H9 (cell line): Measurements from ENCODE around the gene SLC35A2. TPM values are rescaled to one million over a fixed set of nuclear protein-coding genes. Genes with fewer than 3 reads are reported as not detected.

Experiments used
- DNase-seq: peaks from one replicate; pipeline ENCODE4 v3.0.0-alpha.2; 2017
- H2AFZ ChIP-seq: one replicate; pipeline ENCODE4 v1.6.1; 2013; ENCODE audit warnings: mild to moderate bottlenecking, low read length, control low read depth, moderate library complexity
- H2AK5ac ChIP-seq: 2 replicates; pipeline ENCODE4 v1.6.1; 2013; ENCODE audit warnings: low read length, control low read depth, mixed read lengths; ENCODE audit not compliant: insufficient read length
- H2BK120ac ChIP-seq: one replicate; pipeline ENCODE4 v1.6.1; 2013; ENCODE audit warnings: low read depth, mild to moderate bottlenecking, low read length, control low read depth, inconsistent platforms; ENCODE audit not compliant: poor library complexity, severe bottlenecking
- H2BK12ac ChIP-seq: 2 replicates; pipeline ENCODE4 v1.6.1; 2013; ENCODE audit warnings: low read length, control low read depth, mixed read lengths, low read depth; ENCODE audit not compliant: insufficient read length
- H2BK15ac ChIP-seq: 2 replicates; pipeline ENCODE4 v1.6.1; 2013; ENCODE audit warnings: low read depth, low read length, control low read depth
- H2BK20ac ChIP-seq: one replicate; pipeline ENCODE4 v1.6.1; 2013; ENCODE audit warnings: low read depth, mild to moderate bottlenecking, low read length, control low read depth, inconsistent platforms; ENCODE audit not compliant: poor library complexity, severe bottlenecking
- H2BK5ac ChIP-seq: 2 replicates; pipeline ENCODE4 v1.6.1; 2013; ENCODE audit warnings: low read length, control low read depth, mixed read lengths; ENCODE audit not compliant: insufficient read length
- H3K14ac ChIP-seq: 2 replicates; pipeline ENCODE4 v1.6.1; 2013; ENCODE audit warnings: low read length, control low read depth; ENCODE audit not compliant: insufficient read depth
- H3K18ac ChIP-seq: 2 replicates; pipeline ENCODE4 v1.6.1; 2013; ENCODE audit warnings: low read depth, mild to moderate bottlenecking, mixed read lengths, low read length, control low read depth; ENCODE audit not compliant: insufficient read length
- H3K23ac ChIP-seq: 2 replicates; pipeline ENCODE4 v1.6.1; 2013; ENCODE audit warnings: low read length, control low read depth, mixed read lengths, low read depth; ENCODE audit not compliant: insufficient read length
- H3K23me2 ChIP-seq: 2 replicates; pipeline ENCODE4 v1.6.1; 2013; ENCODE audit warnings: low read depth, mild to moderate bottlenecking, mixed read lengths, low read length, control low read depth; ENCODE audit not compliant: insufficient read length, poor library complexity, severe bottlenecking
- H3K27ac ChIP-seq: 2 replicates; pipeline ENCODE4 v1.5.1; 2013; ENCODE audit warnings: low read length, control low read depth, mixed read lengths, low read depth; ENCODE audit not compliant: insufficient read length
- H3K27me3 ChIP-seq: 2 replicates; pipeline ENCODE4 v1.6.1; 2013; ENCODE audit warnings: low read length, control low read depth, inconsistent platforms; ENCODE audit not compliant: insufficient read depth
- H3K4ac ChIP-seq: 2 replicates; pipeline ENCODE4 v1.6.1; 2013; ENCODE audit warnings: low read depth, mild to moderate bottlenecking, control low read depth, inconsistent platforms, low read length, moderate library complexity
- H3K4me1 ChIP-seq: 2 replicates; pipeline ENCODE4 v1.6.1; 2013; ENCODE audit warnings: low read length, control low read depth, inconsistent platforms; ENCODE audit not compliant: insufficient read depth
- H3K4me2 ChIP-seq: 2 replicates; pipeline ENCODE4 v1.6.1; 2013; ENCODE audit warnings: low read length, control low read depth, mixed read lengths; ENCODE audit not compliant: insufficient read length, insufficient read depth
- H3K56ac ChIP-seq: 2 replicates; pipeline ENCODE4 v1.6.1; 2013; ENCODE audit warnings: low read depth, mild to moderate bottlenecking, mixed read lengths, low read length, control low read depth; ENCODE audit not compliant: insufficient read length
- H3K79me1 ChIP-seq: 2 replicates; pipeline ENCODE4 v1.6.1; 2013; ENCODE audit warnings: low read depth, mild to moderate bottlenecking, moderate library complexity, low read length, control low read depth, inconsistent platforms; ENCODE audit not compliant: insufficient read depth, poor library complexity, severe bottlenecking
- H3K79me2 ChIP-seq: 2 replicates; pipeline ENCODE4 v1.6.1; 2013; ENCODE audit warnings: low read length, control low read depth, inconsistent platforms; ENCODE audit not compliant: insufficient read depth
- H3K9ac ChIP-seq: 2 replicates; pipeline ENCODE4 v1.6.1; 2013; ENCODE audit warnings: low read length, control low read depth, mixed read lengths; ENCODE audit not compliant: insufficient read length; ENCODE audit errors: extremely low read depth
- H3K9me3 ChIP-seq: one replicate; pipeline ENCODE4 v1.6.1; 2013; ENCODE audit warnings: low read depth, low read length, inconsistent platforms; ENCODE audit not compliant: control insufficient read depth
- H3T11ph ChIP-seq: one replicate; pipeline ENCODE4 v1.6.1; 2013; ENCODE audit warnings: mild to moderate bottlenecking, low read length, control low read depth, inconsistent platforms
- H4K20me1 ChIP-seq: one replicate; pipeline ENCODE4 v1.6.1; 2013; ENCODE audit not compliant: control insufficient read depth, insufficient read length, insufficient read depth
- H4K5ac ChIP-seq: 2 replicates; pipeline ENCODE4 v1.6.1; 2013; ENCODE audit warnings: low read depth, mild to moderate bottlenecking, mixed read lengths, low read length, control low read depth; ENCODE audit not compliant: insufficient read length
- H4K8ac ChIP-seq: replicated peaks from 2 replicates; pipeline ENCODE4 v1.6.1; 2013; ENCODE audit warnings: low read length, control low read depth, mixed read lengths, low read depth; ENCODE audit not compliant: insufficient read length
- H4K91ac ChIP-seq: 2 replicates; pipeline ENCODE4 v1.6.1; 2013; ENCODE audit warnings: low read depth, mild to moderate bottlenecking, moderate library complexity, mixed read lengths, low read length, control low read depth; ENCODE audit not compliant: insufficient read length
- H3K27ac Mint-ChIP-seq, 3 experiments: 2 replicates in 2 of 3; 3 replicates in 1 of 3; pipeline ENCODE4 v1.8.0; 2020 to 2021; ENCODE audit warnings: mixed read lengths in 3 of 3, mild to moderate bottlenecking in 1 of 3, moderate library complexity in 1 of 3
- H3K27me3 Mint-ChIP-seq: 2 replicates; pipeline ENCODE4 v1.8.0; 2021; ENCODE audit warnings: low read depth, mild to moderate bottlenecking, moderate library complexity, mixed read lengths
- H3K36me3 Mint-ChIP-seq, 3 experiments: 2 replicates in 2 of 3; 3 replicates in 1 of 3; pipeline ENCODE4 v1.8.0; 2020 to 2021; ENCODE audit warnings: low read depth in 3 of 3, mixed read lengths in 3 of 3; ENCODE audit not compliant: insufficient read depth in 1 of 3
- H3K4me1 Mint-ChIP-seq, 2 experiments: 2 replicates each; pipeline ENCODE4 v1.8.0; 2020; ENCODE audit warnings: mixed read lengths in 2 of 2
- H3K4me3 Mint-ChIP-seq, 2 experiments: 2 replicates in 1 of 2; 3 replicates in 1 of 2; pipeline ENCODE4 v1.8.0; 2020 to 2021; ENCODE audit warnings: mild to moderate bottlenecking in 2 of 2, mixed read lengths in 2 of 2, moderate library complexity in 1 of 2
- H3K9me3 Mint-ChIP-seq, 2 experiments: 2 replicates in 1 of 2; 3 replicates in 1 of 2; pipeline ENCODE4 v1.8.0; 2020; ENCODE audit warnings: mild to moderate bottlenecking in 2 of 2, mixed read lengths in 2 of 2, moderate library complexity in 1 of 2
- CTCF ChIP-seq: fragments of 200-600 bp; sonication (generic); conservative IDR thresholded peaks from 3 replicates; pipeline ENCODE4 v1.8.0; 2021; ENCODE audit warnings: antibody characterized with exemption, mild to moderate bottlenecking
- WGBS: extraction: QIAGEN DNeasy Blood & Tissue Kit; methylation state at CpG from one replicate; pipeline ENCODE4 v1.1.7; 2013; ENCODE audit warnings: missing lambda C conversion rate, low lambda C conversion rate, mixed read lengths; ENCODE audit not compliant: insufficient read length; ENCODE audit errors: extremely low coverage; 5-methylcytosine and 5-hydroxymethylcytosine counted together
- total RNA-seq: library from RNA; stranded (reverse); gene quantifications from 2 replicates; pipeline ENCODE4 v1.2.1, GENCODE V29; 2021

Gene SLC35A2
- total RNA-seq, 1 experiment from 2014 or later: 32.9 TPM

- H3K23ac ChIP-seq: no peak overlapping the region
- H3T11ph ChIP-seq: no peak overlapping the region
- H2AFZ ChIP-seq: no peak overlapping the region
- no peak overlapping the region for H2BK12ac ChIP-seq
- no peak overlapping the region for H3K14ac ChIP-seq
- H4K91ac ChIP-seq: no peak overlapping the region
- H3K79me1 ChIP-seq: peaks cover 3% of the 10 kb centered on the region
- no peak overlapping the region for H3K4me2 ChIP-seq
- no peak overlapping the region for H4K5ac ChIP-seq
- peaks cover 41 to 55% of the 10 kb centered on the region in 2 experiments for H3K4me1 Mint-ChIP-seq
- H2BK15ac ChIP-seq: no peak overlapping the region; the same call in 1 of the 2 replicates
- no peaks in the 10 kb centered on the region for H4K20me1 ChIP-seq
- H3K9me3 Mint-ChIP-seq: peaks cover 70 to 87% of the 10 kb centered on the region in 2 experiments
- H3K27me3 ChIP-seq: no peaks in the 10 kb centered on the region
- no peak overlapping the region for H3K4me3 Mint-ChIP-seq
- H3K36me3 Mint-ChIP-seq: peaks cover 27 to 49% (median 37%) of the 10 kb centered on the region in 3 experiments
- H2AK5ac ChIP-seq: no peak overlapping the region
- H3K27ac Mint-ChIP-seq: peak overlapping the region in 2 of 3 experiments; percentile 76 to 82; a peak in 3 of 7 replicates
- no peak overlapping the region for H3K56ac ChIP-seq
- no peak overlapping the region for H4K8ac ChIP-seq
- DNase-seq: no peak
- no peak overlapping the region for H3K9ac ChIP-seq
- H3K27me3 Mint-ChIP-seq: no peaks in the 10 kb centered on the region
- H2BK5ac ChIP-seq: peak overlapping the region; percentile 41
- H3K4ac ChIP-seq: no peak overlapping the region
- no peak for TF ChIP-seq CTCF
- no peak overlapping the region for H3K18ac ChIP-seq
- H3K9me3 ChIP-seq: no peaks in the 10 kb centered on the region
- no peak overlapping the region for H2BK120ac ChIP-seq
- H3K79me2 ChIP-seq: peaks cover 10% of the 10 kb centered on the region; the same call in 1 of the 2 replicates
- no peak overlapping the region for H2BK20ac ChIP-seq
- peaks cover 23% of the 10 kb centered on the region; the same call in 1 of the 2 replicates for H3K4me1 ChIP-seq
- peaks cover 4% of the 10 kb centered on the region for H3K23me2 ChIP-seq
- no CpG with 5 or more reads among the region's 13 CpGs for WGBS
- H3K27ac ChIP-seq: no peak overlapping the region
Observed at GRCh38 chrX:48923771-48924170, 12.3 kb upstream of the SLC35A2 start.
